HG03439 (cell line): ENCODE data around the gene PPP1R8.
"Not testable (repeated sequence)": the region's sequence is repeated elsewhere in the genome, so short reads cannot be mapped to it uniquely, and the experiment has no call there.

Experiments used
- ATAC-seq: cut with Tn5 transposase; IDR thresholded peaks from one replicate; pipeline ENCODE4 v1.9.1; 2021; ENCODE audit warnings: mild to moderate bottlenecking, moderate library complexity; ENCODE audit not compliant: unreplicated experiment

The PPP1R8 gene

GRCh38 chr1:27830621-27831440 lies at the start of gene PPP1R8:
TSS of gene PPP1R8 (plus strand) at chr1:27830782. CDS start at chr1:27830836, 54 bp downstream.
- peak; percentile 96 for ATAC-seq

GRCh38 chr1:27782950-27783349 lies 47.6 kb upstream of the PPP1R8 start:
- no peak for ATAC-seq

GRCh38 chr1:27784700-27785099 lies 45.9 kb upstream of the PPP1R8 start:
- no peak for ATAC-seq

- no peak for ATAC-seq
These were observed 44.7 kb upstream of the PPP1R8 start for GRCh38 chr1:27785781-27786455.

- no peak for ATAC-seq
These were observed 42.7 kb upstream of the PPP1R8 start for GRCh38 chr1:27787895-27788294.

DNA sequence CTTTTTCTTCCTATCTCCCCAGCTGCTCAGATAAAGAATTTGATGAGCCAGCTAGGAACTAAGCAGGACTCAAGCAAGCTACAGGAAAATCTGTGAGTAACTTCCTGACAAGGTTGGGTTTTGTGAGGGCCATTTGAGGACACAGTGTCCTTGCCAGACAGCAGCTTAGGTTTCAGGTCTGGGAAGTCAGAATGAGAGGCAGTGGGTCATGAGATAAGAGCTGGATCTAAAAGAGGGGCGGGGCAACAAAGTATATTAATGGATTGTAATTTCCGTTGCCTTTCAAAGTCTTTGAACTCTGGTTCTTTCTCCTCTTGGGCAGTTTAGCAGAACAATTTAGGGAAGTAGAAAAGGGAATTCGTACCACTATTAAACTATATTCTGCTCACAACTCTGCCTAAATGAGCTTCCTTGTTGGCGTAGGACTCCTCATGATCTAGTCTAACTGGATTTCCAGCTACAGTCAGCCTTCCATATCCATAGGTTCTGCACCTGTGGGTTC lies 41.0 kb upstream of the PPP1R8 start:
- no peak for ATAC-seq

DNA sequence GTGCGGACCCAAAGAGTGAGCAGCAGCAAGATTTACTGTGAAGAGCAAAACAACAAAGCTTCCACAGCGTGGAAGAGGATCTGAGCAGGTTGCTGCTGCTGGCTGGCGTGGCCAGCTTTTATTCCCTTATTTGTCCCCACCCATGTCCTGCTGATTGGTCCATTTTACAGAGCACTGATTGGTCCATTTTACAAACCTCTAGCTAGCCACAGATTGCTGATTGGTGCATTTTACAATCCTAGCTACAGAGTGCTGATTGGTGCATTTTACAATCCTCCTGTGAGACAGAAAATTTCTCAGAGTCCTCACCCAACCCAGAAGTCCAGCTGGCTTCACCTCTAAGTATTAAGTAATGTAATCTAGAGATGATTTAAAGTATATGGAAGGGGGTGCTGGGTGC lies 40.3 kb upstream of the PPP1R8 start:
- not testable (repeated sequence) for ATAC-seq

- no peak for ATAC-seq
These were observed 35.0 kb upstream of the PPP1R8 start for GRCh38 chr1:27795601-27796000.

GRCh38 chr1:27804791-27805190 lies 25.8 kb upstream of the PPP1R8 start:
- no peak for ATAC-seq

GRCh38 chr1:27806758-27807157 lies 23.8 kb upstream of the PPP1R8 start:
- ATAC-seq, result no peak

DNA sequence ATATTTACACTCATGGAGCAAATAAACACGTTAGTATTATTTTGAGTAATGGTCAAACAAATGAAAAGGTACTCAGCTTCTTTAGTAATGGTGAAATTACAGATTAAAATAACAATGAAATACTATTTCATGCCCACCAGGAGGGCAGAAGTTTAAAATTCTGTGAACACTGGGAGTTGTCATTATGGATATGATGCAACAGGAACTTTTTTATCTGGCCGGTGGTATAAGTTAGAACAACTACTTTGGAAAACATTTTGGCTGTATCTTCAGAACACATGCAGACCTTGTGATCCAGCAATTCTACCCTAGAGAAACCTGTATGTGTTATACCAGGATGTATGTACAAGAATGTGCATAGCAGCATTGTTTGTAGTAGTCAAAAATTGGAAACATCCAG lies 23.2 kb upstream of the PPP1R8 start:
- no peak for ATAC-seq

DNA sequence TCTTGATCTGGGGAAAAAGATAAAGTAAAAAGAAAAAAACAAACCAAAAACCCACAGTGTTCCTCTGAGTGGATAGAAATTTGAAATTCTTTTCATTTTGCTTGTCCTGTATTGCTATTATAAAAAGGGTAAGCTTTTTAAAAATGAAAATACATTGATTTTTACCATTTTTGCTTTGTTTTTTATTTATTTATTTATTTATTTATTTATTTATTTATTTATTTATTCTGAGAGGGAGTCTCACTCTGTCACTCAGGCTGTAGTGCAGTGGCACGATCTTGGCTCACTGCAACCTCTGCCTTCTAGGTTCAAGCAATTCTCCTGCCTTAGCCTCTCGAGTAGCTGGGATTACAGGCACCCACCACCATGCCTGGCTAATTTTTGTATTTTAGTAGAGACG lies 22.5 kb upstream of the PPP1R8 start:
- ATAC-seq, result not testable (repeated sequence)

DNA sequence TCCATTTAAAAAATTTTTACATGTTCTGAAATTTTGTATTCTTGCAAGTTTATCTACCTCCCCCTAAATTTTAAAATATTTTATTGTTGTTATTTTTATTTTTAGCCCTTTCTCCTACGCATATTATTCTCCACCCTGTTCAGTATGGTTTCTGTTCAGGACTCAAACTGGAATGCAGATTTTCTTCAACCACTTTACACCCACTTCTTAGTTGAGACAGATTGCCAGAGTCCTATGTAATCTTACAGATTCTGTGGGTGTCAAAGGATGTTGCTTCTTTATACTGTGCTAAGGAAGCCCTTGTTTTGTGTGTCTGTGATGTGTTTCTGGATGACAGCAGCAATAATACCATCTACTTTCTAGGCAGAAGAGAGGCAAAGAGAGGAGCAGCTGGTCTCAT lies 20.7 kb upstream of the PPP1R8 start:
- ATAC-seq, result no peak

DNA sequence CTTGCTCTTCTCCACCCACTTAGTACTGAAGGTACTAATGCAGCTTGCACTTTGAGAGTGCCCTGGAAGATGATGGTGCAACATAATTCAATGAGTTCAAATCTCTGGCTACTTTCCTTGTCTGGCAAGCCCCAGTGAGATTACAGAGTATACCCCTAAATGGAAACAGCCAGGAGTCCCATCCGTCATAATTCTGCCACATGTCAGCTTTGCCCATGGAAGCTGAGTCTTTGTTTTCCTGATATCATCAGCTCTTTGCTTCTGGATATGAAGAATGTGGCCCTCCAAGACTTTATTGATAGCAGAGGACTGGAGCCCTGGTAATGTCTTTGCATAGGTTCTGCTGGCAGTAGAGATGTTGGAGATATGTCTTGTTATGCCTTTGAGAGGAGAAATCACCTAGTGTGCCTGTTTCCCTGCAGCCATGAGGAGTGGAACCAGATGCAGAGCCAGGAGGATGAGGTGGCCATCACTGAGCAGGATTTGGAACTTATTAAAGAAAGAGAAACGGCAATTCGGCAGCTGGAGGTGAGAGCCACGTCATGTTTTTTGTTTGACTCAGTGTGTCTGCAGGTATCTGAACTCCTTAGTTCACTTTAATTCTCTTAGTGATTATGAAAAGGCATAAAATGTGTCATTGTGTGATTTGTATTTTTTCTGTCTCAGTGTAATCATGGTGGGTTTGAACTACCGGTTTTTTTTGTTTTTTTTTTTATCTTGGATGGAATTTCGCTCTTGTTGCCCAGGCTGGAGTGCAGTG lies 18.7 kb upstream of the PPP1R8 start:
- no peak for ATAC-seq

GRCh38 chr1:27816921-27817630 lies 13.5 kb upstream of the PPP1R8 start:
- ATAC-seq, result no peak

GRCh38 chr1:27821761-27822315 lies 8.7 kb upstream of the PPP1R8 start:
- ATAC-seq, result no peak

GRCh38 chr1:27823784-27824183 lies 6.8 kb upstream of the PPP1R8 start:
- no peak for ATAC-seq

GRCh38 chr1:27824411-27824810 lies 6.2 kb upstream of the PPP1R8 start:
- ATAC-seq, result no peak

- not testable (repeated sequence) for ATAC-seq
These were observed 1.1 kb upstream of the PPP1R8 start for GRCh38 chr1:27829339-27829960.
